Measurements from ENCODE around the gene OBSL1.

Gene OBSL1

GRCh38 chr2:219611306-219611705 lies 40.0 kb upstream of the OBSL1 start:
- H3K4me1 ChIP-seq: no peaks in the 10 kb centered on the region
- no peak for DNase-seq
- TF ChIP-seq CTCF (IDR thresholded peaks at IDR 0.05; ENCODE audit: low read depth, low read length): no peak
- no peaks in the 10 kb centered on the region for H3K9me3 ChIP-seq
- no peak overlapping the region for H3K4me3 ChIP-seq (ENCODE audit: low read depth, low read length)
- no peaks in the 10 kb centered on the region for H3K27me3 ChIP-seq
- H3K36me3 ChIP-seq: peaks cover 9% of the 10 kb centered on the region

- TF ChIP-seq CTCF (IDR thresholded peaks at IDR 0.05; ENCODE audit: low read depth, low read length): no peak
- DNase-seq: no peak
- H3K4me1 ChIP-seq: no peaks in the 10 kb centered on the region
- H3K36me3 ChIP-seq: peaks cover 14% of the 10 kb centered on the region
- H3K4me3 ChIP-seq (ENCODE audit: low read depth, low read length): no peak overlapping the region
- no peaks in the 10 kb centered on the region for H3K9me3 ChIP-seq
- H3K27me3 ChIP-seq: no peaks in the 10 kb centered on the region
Measured at GRCh38 chr2:219609149-219609750, 37.9 kb upstream of the OBSL1 start.

DNA sequence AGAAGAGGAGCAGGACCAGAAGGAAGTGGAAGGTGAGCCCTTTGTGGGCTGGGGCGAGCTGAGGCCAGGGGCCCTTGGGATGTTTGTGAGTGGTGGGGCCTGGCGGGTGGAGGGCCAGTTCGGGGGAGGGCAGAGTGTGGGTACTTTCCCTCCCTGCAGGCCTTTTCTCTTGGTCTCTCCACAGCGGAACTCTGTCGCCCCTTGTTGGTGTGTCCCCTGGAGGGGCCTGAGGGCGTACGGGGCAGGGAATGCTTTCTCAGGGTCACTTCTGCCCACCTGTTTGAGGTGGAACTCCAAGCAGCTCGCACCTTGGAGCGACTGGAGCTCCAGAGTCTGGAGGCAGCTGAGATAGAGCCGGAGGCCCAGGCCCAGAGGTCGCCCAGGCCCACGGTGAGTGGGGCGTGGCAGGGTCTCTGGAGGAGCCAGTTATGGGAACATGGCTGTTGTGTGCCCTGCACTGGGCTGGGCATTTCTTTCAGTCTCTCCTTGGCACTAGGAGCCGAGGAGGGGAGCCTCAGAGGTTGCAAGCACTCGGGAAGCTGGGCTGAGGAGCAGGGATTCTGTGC lies 37.1 kb upstream of the OBSL1 start:
- no peak for TF ChIP-seq CTCF (IDR thresholded peaks at IDR 0.05; ENCODE audit: low read depth, low read length)
- peaks cover 14% of the 10 kb centered on the region for H3K36me3 ChIP-seq
- DNase-seq: no peak
- no peak overlapping the region for H3K4me3 ChIP-seq (ENCODE audit: low read depth, low read length)
- no peaks in the 10 kb centered on the region for H3K9me3 ChIP-seq
- H3K27me3 ChIP-seq: no peaks in the 10 kb centered on the region
- no peaks in the 10 kb centered on the region for H3K4me1 ChIP-seq

DNA sequence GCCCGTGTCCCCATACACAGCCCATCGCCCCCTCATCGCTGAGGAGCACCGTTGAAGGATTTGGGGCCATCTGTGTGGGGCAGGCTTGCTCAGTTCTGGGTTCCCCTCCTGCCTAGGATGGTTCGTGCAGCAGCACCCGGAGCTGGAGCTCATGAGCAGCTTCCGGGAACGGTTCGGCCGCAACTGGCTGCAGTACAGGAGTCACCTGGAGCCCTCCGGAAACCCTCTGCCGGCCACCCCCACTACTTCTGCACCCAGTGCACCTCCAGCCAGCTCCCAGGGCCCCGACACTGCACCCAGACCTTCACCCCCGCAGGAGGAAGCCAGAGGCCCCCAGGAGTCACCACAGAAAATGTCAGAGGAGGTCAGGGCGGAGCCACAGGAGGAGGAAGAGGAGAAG lies 36.6 kb upstream of the OBSL1 start:
- Histone ChIP-seq H3K4me3 (ENCODE audit: low read depth, low read length) (no peak overlapping the region), H3K27me3 (no peaks in the 10 kb centered on the region), H3K4me1 (no peaks in the 10 kb centered on the region), H3K36me3 (peaks cover 14% of the 10 kb centered on the region), H3K9me3 (no peaks in the 10 kb centered on the region)
- no peak for DNase-seq
- no peak for TF ChIP-seq CTCF (IDR thresholded peaks at IDR 0.05; ENCODE audit: low read depth, low read length)

DNA sequence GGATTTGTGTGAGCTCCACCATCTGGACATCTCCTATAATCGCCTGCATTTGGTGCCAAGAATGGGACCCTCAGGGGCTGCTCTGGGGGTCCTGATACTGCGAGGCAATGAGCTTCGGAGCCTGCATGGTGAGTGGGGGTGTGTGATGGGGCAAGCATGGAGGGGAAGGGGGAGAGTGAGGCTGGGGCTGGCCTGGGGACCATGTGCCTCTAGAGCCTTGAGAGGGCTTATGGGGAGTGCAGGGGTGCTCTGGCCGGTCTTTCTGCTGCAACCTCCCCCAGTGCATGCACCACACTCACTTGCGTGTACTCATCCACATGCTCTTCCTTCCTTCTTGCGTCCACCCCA lies 34.2 kb upstream of the OBSL1 start:
- peaks cover 14% of the 10 kb centered on the region for H3K36me3 ChIP-seq
- no peak for TF ChIP-seq CTCF (IDR thresholded peaks at IDR 0.05; ENCODE audit: low read depth, low read length)
- DNase-seq: no peak
- H3K4me3 ChIP-seq (ENCODE audit: low read depth, low read length): no peak overlapping the region
- no peaks in the 10 kb centered on the region for H3K4me1 ChIP-seq
- H3K27me3 ChIP-seq: no peaks in the 10 kb centered on the region
- H3K9me3 ChIP-seq: no peaks in the 10 kb centered on the region

DNA sequence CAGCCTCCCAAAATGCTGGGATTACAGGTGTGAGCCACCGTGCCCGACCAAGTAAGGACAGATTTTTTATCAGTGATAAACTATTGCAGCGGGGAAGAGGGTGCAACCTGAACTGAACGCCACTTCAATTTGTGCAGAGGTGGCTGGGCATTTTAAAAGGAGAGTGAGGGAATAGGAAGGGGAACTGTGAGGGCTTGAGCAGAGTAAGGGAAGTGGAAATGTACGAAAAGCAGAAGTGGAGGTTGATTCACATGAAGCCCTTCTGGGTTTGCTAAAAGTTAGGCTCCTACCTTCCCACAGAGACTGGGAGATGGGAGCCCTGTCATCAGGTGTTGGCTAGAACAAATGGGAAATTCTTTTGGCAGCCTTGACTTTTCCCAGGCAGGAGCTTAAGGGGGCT lies 32.4 kb upstream of the OBSL1 start:
- no peak for DNase-seq
- Histone ChIP-seq H3K36me3 (peaks cover 10% of the 10 kb centered on the region), H3K4me3 (ENCODE audit: low read depth, low read length) (no peak overlapping the region), H3K27me3 (no peaks in the 10 kb centered on the region), H3K9me3 (no peaks in the 10 kb centered on the region), H3K4me1 (no peaks in the 10 kb centered on the region)
- no peak for TF ChIP-seq CTCF (IDR thresholded peaks at IDR 0.05; ENCODE audit: low read depth, low read length)
